Coronary artery (tissue), 2 donors: Measurements from ENCODE around the gene STAB2.

Experiments
- DNase-seq: peaks from one replicate; pipeline ENCODE4 v3.0.0-alpha.2; 2017; ENCODE audit warnings: low spot score
- H3K27ac ChIP-seq, 2 donors: fragments of 200-600 bp; sonication (generic); one replicate each; pipeline ENCODE4 v1.5.1; 2016 to 2019
- H3K4me3 ChIP-seq: fragments of 200-600 bp; sonication (generic); 2 replicates; pipeline ENCODE4 v1.5.1; 2016; ENCODE audit warnings: mild to moderate bottlenecking, moderate library complexity
- CTCF ChIP-seq: fragments of 200-600 bp; sonication (generic); IDR thresholded peaks from one replicate; pipeline ENCODE4 v1.5.1; 2019; ENCODE audit warnings: antibody characterized with exemption

STAB2 gene

GRCh38 chr12:103766028-103766427 lies 179.0 kb downstream of the STAB2 start:
- no peak for TF ChIP-seq CTCF
- no peak overlapping the region for H3K4me3 ChIP-seq
- H3K27ac ChIP-seq = no peak overlapping the region
- no peak for DNase-seq

GRCh38 chr12:103768467-103769123 lies 181.5 kb downstream of the STAB2 start:
- no peak for DNase-seq
- H3K4me3 ChIP-seq = no peak overlapping the region
- no peak overlapping the region for H3K27ac ChIP-seq
- TF ChIP-seq CTCF = no peak

GRCh38 chr12:103769240-103769945 lies 182.3 kb downstream of the STAB2 start:
- no peak for TF ChIP-seq CTCF
- Histone ChIP-seq H3K4me3 (no peak overlapping the region), H3K27ac (no peak overlapping the region)
- DNase-seq = no peak

- DNase-seq = no peak
- peak overlapping the region in 1 of 2 donors; percentile 5 for H3K27ac ChIP-seq
- TF ChIP-seq CTCF = peak; percentile 10
- no peak overlapping the region for H3K4me3 ChIP-seq
These were observed 184.4 kb downstream of the STAB2 start for GRCh38 chr12:103771466-103771865.

GRCh38 chr12:103772367-103773108 lies 185.5 kb downstream of the STAB2 start:
- TF ChIP-seq CTCF = no peak
- no peak for DNase-seq
- H3K27ac ChIP-seq = peak overlapping the region in 1 of 2 donors; percentile 15
- no peak overlapping the region for H3K4me3 ChIP-seq

GRCh38 chr12:103773109-103773910 lies 186.2 kb downstream of the STAB2 start:
- DNase-seq = no peak
- TF ChIP-seq CTCF = no peak
- peak overlapping the region in 1 of 2 donors; percentile 15 for H3K27ac ChIP-seq
- no peak overlapping the region for H3K4me3 ChIP-seq
